Colonic mucosa (tissue), 4 donors: ENCODE results near the gene OR51T1. TPM values are rescaled to one million over a fixed set of nuclear protein-coding genes. Genes with fewer than 3 reads are reported as not detected.

ENCODE experiments used
- DNase-seq: peaks from one replicate; pipeline ENCODE4 v3.0.0-alpha.2; 2020
- H3K27ac ChIP-seq: fragments of 200-600 bp; one replicate; pipeline ENCODE4 v1.8.0; 2021
- H3K27me3 ChIP-seq: fragments of 200-600 bp; one replicate; pipeline ENCODE4 v1.8.0; 2021
- H3K36me3 ChIP-seq: fragments of 200-600 bp; one replicate; pipeline ENCODE4 v1.8.0; 2021
- H3K4me1 ChIP-seq: fragments of 200-600 bp; one replicate; pipeline ENCODE4 v1.8.0; 2021; ENCODE audit warnings: mild to moderate bottlenecking
- H3K4me3 ChIP-seq: fragments of 200-600 bp; one replicate; pipeline ENCODE4 v1.8.0; 2021
- H3K9ac ChIP-seq, 2 donors: one replicate each; pipeline ENCODE4 v1.7.0; 2013; ENCODE audit warnings: control low read depth in 2 of 2, low read depth in 2 of 2, low read length in 2 of 2
- H3K9me3 ChIP-seq: fragments of 200-600 bp; one replicate; pipeline ENCODE4 v1.8.0; 2021
- intact Hi-C: fragments of 100-400 bp; cut with DNase I; formaldehyde crosslinking; loops from one replicate; pipeline ENCODE4 v1.14.1; 2022
- total RNA-seq, 2 donors: library from RNA; stranded (reverse); fragmentation: NEBNext Ultra II Directional in 1 of 2; extraction: Animal tissue kit (Norgen Biotek cat#: 25700) in 1 of 2; gene quantifications; one replicate each; pipeline ENCODE4 v1.2.1, GENCODE V29; 2021
- TF ChIP-seq, protein P1 (sequence below): fragments of 200-600 bp; IDR thresholded peaks from one replicate; pipeline ENCODE4 v1.8.0; 2022; ENCODE audit warnings: antibody characterized with exemption, mild to moderate bottlenecking
- donor health status: healthy.
- donor health status: DM: no; HTN: no; CAD: no.
- donor health status: DM: no; HTN: no; CAD: no.

The OR51T1 gene
- total RNA-seq, 2 donors from 2014 or later, result not detected

- DNase-seq, result no peak
- H3K4me3 ChIP-seq, result no peak within 1 kb of the TSS
- no peak within 1 kb of the TSS for H3K27ac ChIP-seq
- H3K36me3 ChIP-seq, result no peaks in the 10 kb centered on the region
- TF ChIP-seq, protein P1, sequence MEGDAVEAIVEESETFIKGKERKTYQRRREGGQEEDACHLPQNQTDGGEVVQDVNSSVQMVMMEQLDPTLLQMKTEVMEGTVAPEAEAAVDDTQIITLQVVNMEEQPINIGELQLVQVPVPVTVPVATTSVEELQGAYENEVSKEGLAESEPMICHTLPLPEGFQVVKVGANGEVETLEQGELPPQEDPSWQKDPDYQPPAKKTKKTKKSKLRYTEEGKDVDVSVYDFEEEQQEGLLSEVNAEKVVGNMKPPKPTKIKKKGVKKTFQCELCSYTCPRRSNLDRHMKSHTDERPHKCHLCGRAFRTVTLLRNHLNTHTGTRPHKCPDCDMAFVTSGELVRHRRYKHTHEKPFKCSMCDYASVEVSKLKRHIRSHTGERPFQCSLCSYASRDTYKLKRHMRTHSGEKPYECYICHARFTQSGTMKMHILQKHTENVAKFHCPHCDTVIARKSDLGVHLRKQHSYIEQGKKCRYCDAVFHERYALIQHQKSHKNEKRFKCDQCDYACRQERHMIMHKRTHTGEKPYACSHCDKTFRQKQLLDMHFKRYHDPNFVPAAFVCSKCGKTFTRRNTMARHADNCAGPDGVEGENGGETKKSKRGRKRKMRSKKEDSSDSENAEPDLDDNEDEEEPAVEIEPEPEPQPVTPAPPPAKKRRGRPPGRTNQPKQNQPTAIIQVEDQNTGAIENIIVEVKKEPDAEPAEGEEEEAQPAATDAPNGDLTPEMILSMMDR, result no peak
- no peaks in the 10 kb centered on the region for H3K9me3 ChIP-seq
- intact Hi-C loops, result no loop called here
- H3K27me3 ChIP-seq, result no peaks in the 10 kb centered on the region
- no peak within 1 kb of the TSS for H3K9ac ChIP-seq
- no peaks in the 10 kb centered on the region for H3K4me1 ChIP-seq
Measured at GRCh38 chr11:4903484-4903883, 21.8 kb downstream of the OR51T1 start, which contains the start of gene OR51A7. OR51A7 (plus strand) TSS chr11:4903783; CDS start chr11:4907370, 3,587 bp downstream.

DNA sequence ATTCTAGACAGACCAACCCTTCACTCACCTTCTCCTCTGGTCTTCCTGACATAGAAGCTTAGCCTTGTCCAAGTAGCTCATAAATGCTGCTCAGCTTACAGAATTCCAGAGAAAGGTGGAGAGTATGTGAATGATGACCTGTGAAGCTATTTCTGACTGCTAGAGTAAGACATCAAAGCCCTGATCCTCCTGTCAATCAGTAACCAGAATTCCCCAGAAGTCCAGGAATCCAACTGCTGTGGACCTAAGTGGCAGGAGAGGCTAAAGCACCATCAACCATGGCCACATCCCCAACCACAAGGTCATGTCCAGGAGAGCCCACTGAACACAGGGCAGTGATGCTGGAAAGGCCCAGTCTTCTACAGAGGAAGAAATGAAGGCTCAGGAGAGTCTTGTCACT lies 34.9 kb downstream of the OR51T1 start:
- Histone ChIP-seq H3K4me1 (no peaks in the 10 kb centered on the region), H3K27ac (no peak overlapping the region), H3K9ac (no peak overlapping the region), H3K36me3 (no peaks in the 10 kb centered on the region), H3K27me3 (no peaks in the 10 kb centered on the region), H3K4me3 (no peak overlapping the region), H3K9me3 (no peaks in the 10 kb centered on the region)
- no peak for DNase-seq
- TF ChIP-seq, protein P1, result no peak
- intact Hi-C loops, result no loop called here

DNA sequence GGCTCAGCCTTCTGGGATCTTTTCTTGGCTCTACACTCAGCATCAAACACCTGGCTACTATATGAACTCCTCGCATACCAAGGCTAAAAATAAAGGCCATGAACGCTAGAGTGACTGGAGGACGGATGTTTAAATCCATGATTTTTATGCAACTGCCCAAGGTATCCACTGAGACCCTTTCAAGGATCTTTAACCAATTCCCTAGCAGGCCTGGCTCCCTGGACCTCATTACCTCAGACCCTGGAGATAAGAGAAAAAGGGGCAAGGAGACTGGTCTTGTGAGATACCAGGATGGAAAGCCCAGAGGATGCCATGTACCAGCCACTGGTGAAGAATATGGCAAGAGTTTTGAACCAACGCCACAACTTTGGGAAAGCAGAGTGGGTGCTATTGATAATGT lies 37.5 kb downstream of the OR51T1 start, which contains the start of gene OR51G2:
Gene OR51G2, minus strand, starts transcription at position 101 of the 400 bp plus-strand sequence. CDS start 3,687 bp downstream, outside the sequence.
- no peaks in the 10 kb centered on the region for H3K4me1 ChIP-seq

GRCh38 chr11:4921796-4922195 lies 40.1 kb downstream of the OR51T1 start:
- H3K36me3 ChIP-seq, result no peaks in the 10 kb centered on the region
- no peak overlapping the region for H3K9ac ChIP-seq
- no peak for DNase-seq
- H3K4me3 ChIP-seq, result no peak overlapping the region
- no peaks in the 10 kb centered on the region for H3K4me1 ChIP-seq
- TF ChIP-seq, protein P1, result no peak
- H3K27ac ChIP-seq, result no peak overlapping the region
- H3K9me3 ChIP-seq, result no peaks in the 10 kb centered on the region
- no peaks in the 10 kb centered on the region for H3K27me3 ChIP-seq
- intact Hi-C loops, result no loop called here

More for the DNA sequence above, 37.5 kb downstream of the OR51T1 start, which contains the start of gene OR51G2:
- no peak within 1 kb of the TSS for H3K4me3 ChIP-seq
- no peak for DNase-seq
- TF ChIP-seq, protein P1, result no peak
- H3K9ac ChIP-seq, result no peak within 1 kb of the TSS
- H3K27me3 ChIP-seq, result no peaks in the 10 kb centered on the region
- H3K36me3 ChIP-seq, result no peaks in the 10 kb centered on the region
- no peak within 1 kb of the TSS for H3K27ac ChIP-seq
- H3K9me3 ChIP-seq, result no peaks in the 10 kb centered on the region
- intact Hi-C loops, result no loop called here

- Histone ChIP-seq H3K27ac (no peak overlapping the region), H3K9ac (no peak overlapping the region), H3K36me3 (no peaks in the 10 kb centered on the region), H3K4me1 (no peaks in the 10 kb centered on the region), H3K9me3 (no peaks in the 10 kb centered on the region), H3K4me3 (no peak overlapping the region), H3K27me3 (no peaks in the 10 kb centered on the region)
- intact Hi-C loops, result no loop called here
- TF ChIP-seq, protein P1, result no peak
- no peak for DNase-seq
Measured at GRCh38 chr11:4922304-4922703, 40.6 kb downstream of the OR51T1 start.
